ENCODE results near the gene CCDC183. TPM values are rescaled to one million over a fixed set of nuclear protein-coding genes. Genes with fewer than 3 reads are reported as not detected.

The CCDC183 gene
- total RNA-seq, 1 donor from 2014 or later = 0.84 TPM

- DNase-seq (ENCODE audit: low read depth) = no peak
- H3K27me3 Mint-ChIP-seq (ENCODE audit: low read depth, unreplicated experiment) = no peaks in the 10 kb centered on the region
- H3K36me3 ChIP-seq (ENCODE audit: insufficient read depth, low read length) = peaks cover under 1% of the 10 kb centered on the region
- peaks cover 18% of the 10 kb centered on the region for H3K27me3 ChIP-seq (ENCODE audit: insufficient read depth, low read length)
- H3K4me2 ChIP-seq (ENCODE audit: low read length) = no peak overlapping the region
- peaks cover 11% of the 10 kb centered on the region for H3K4me1 Mint-ChIP-seq (ENCODE audit: low read depth, unreplicated experiment)
- TF ChIP-seq EZH2 (IDR thresholded peaks at IDR 0.05; ENCODE audit: insufficient read depth, low read length) (no peak), CTCF (IDR thresholded peaks at IDR 0.05; ENCODE audit: insufficient read depth, low read depth, low read length) (no peak)
- H3K4me3 ChIP-seq (ENCODE audit: insufficient read depth, low read depth, low read length) = no peak overlapping the region
- H3K36me3 Mint-ChIP-seq (ENCODE audit: low read depth, unreplicated experiment) = peaks cover 5% of the 10 kb centered on the region
- peaks cover 19% of the 10 kb centered on the region for H3K79me2 ChIP-seq (ENCODE audit: insufficient read depth, low read length)
- no peaks in the 10 kb centered on the region for H3K9me3 Mint-ChIP-seq (ENCODE audit: unreplicated experiment)
- no peak overlapping the region for H3K4me3 Mint-ChIP-seq (ENCODE audit: unreplicated experiment)
- H3K9ac ChIP-seq (ENCODE audit: low read length) = no peak overlapping the region
- H3K27ac ChIP-seq (ENCODE audit: low read depth, low read length) = no peak overlapping the region
- no peak overlapping the region for H2AFZ ChIP-seq (ENCODE audit: low read depth, low read length)
- peaks cover 12% of the 10 kb centered on the region for H4K20me1 ChIP-seq (ENCODE audit: insufficient read depth, low read length)
- peaks cover 14% of the 10 kb centered on the region for H3K4me1 ChIP-seq (ENCODE audit: insufficient read depth, low read length)
- no peak for FAIRE-seq
- no peak overlapping the region for H3K27ac Mint-ChIP-seq (ENCODE audit: unreplicated experiment)
- no peaks in the 10 kb centered on the region for H3K9me3 ChIP-seq (ENCODE audit: insufficient read depth, low read depth, low read length)
Observed at GRCh38 chr9:136804509-136805206, 8.5 kb downstream of the CCDC183 start.

GRCh38 chr9:136805207-136805740, 9.1 kb downstream of the CCDC183 start:
- Histone ChIP-seq H2AFZ (ENCODE audit: low read depth, low read length) (no peak overlapping the region), H4K20me1 (ENCODE audit: insufficient read depth, low read length) (peaks cover 18% of the 10 kb centered on the region), H3K79me2 (ENCODE audit: insufficient read depth, low read length) (peaks cover 25% of the 10 kb centered on the region), H3K4me1 (ENCODE audit: insufficient read depth, low read length) (peaks cover 19% of the 10 kb centered on the region), H3K4me3 (ENCODE audit: insufficient read depth, low read depth, low read length) (no peak overlapping the region), H3K27ac (ENCODE audit: low read depth, low read length) (no peak overlapping the region), H3K27me3 (ENCODE audit: insufficient read depth, low read length) (peaks cover 18% of the 10 kb centered on the region), H3K9me3 (ENCODE audit: insufficient read depth, low read depth, low read length) (no peaks in the 10 kb centered on the region), H3K9ac (ENCODE audit: low read length) (no peak overlapping the region), H3K4me2 (ENCODE audit: low read length) (no peak overlapping the region), H3K36me3 (ENCODE audit: insufficient read depth, low read length) (peaks cover 6% of the 10 kb centered on the region)
- peak overlapping the region; percentile 6 for H3K4me3 Mint-ChIP-seq (ENCODE audit: unreplicated experiment)
- H3K27me3 Mint-ChIP-seq (ENCODE audit: low read depth, unreplicated experiment) = no peaks in the 10 kb centered on the region
- H3K36me3 Mint-ChIP-seq (ENCODE audit: low read depth, unreplicated experiment) = peaks cover 8% of the 10 kb centered on the region
- peaks cover 14% of the 10 kb centered on the region for H3K4me1 Mint-ChIP-seq (ENCODE audit: low read depth, unreplicated experiment)
- FAIRE-seq = no peak
- no peaks in the 10 kb centered on the region for H3K9me3 Mint-ChIP-seq (ENCODE audit: unreplicated experiment)
- no peak for DNase-seq (ENCODE audit: low read depth)
- H3K27ac Mint-ChIP-seq (ENCODE audit: unreplicated experiment) = no peak overlapping the region
- TF ChIP-seq CTCF (IDR thresholded peaks at IDR 0.05; ENCODE audit: insufficient read depth, low read depth, low read length) (no peak), EZH2 (IDR thresholded peaks at IDR 0.05; ENCODE audit: insufficient read depth, low read length) (no peak)

DNA sequence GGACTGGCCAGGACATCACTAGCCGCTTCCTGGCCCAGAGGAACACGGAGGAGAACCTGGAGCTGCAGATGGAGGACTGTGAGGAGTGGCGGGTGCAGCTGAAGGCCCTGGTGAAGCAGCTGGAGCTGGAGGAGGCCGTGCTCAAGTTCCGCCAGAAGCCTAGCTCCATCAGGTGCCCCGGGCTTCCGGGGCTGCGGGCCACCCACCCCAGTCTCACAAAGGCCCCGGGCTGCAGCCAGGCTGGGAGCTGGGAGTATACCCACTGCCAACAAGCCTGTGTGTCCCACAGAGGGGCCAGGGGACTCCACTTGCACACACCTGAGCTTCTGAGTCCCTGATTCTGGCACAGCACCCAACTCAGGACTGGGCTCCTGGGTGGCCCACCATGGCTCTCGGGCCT, 9.9 kb downstream of the CCDC183 start:
- Histone ChIP-seq H3K4me2 (ENCODE audit: low read length) (no peak overlapping the region), H3K79me2 (ENCODE audit: insufficient read depth, low read length) (peaks cover 32% of the 10 kb centered on the region), H3K4me1 (ENCODE audit: insufficient read depth, low read length) (peaks cover 19% of the 10 kb centered on the region), H3K36me3 (ENCODE audit: insufficient read depth, low read length) (peaks cover 6% of the 10 kb centered on the region), H3K27ac (ENCODE audit: low read depth, low read length) (no peak overlapping the region), H3K4me3 (ENCODE audit: insufficient read depth, low read depth, low read length) (no peak overlapping the region), H2AFZ (ENCODE audit: low read depth, low read length) (no peak overlapping the region), H4K20me1 (ENCODE audit: insufficient read depth, low read length) (peaks cover 23% of the 10 kb centered on the region), H3K27me3 (ENCODE audit: insufficient read depth, low read length) (peaks cover 11% of the 10 kb centered on the region), H3K9me3 (ENCODE audit: insufficient read depth, low read depth, low read length) (no peaks in the 10 kb centered on the region), H3K9ac (ENCODE audit: low read length) (no peak overlapping the region)
- TF ChIP-seq EZH2 (IDR thresholded peaks at IDR 0.05; ENCODE audit: insufficient read depth, low read length) (no peak), CTCF (IDR thresholded peaks at IDR 0.05; ENCODE audit: insufficient read depth, low read depth, low read length) (no peak)
- H3K9me3 Mint-ChIP-seq (ENCODE audit: unreplicated experiment) = no peaks in the 10 kb centered on the region
- peaks cover 8% of the 10 kb centered on the region for H3K36me3 Mint-ChIP-seq (ENCODE audit: low read depth, unreplicated experiment)
- FAIRE-seq (no peak), DNase-seq (ENCODE audit: low read depth) (no peak)
- H3K4me1 Mint-ChIP-seq (ENCODE audit: low read depth, unreplicated experiment) = peaks cover 13% of the 10 kb centered on the region
- no peaks in the 10 kb centered on the region for H3K27me3 Mint-ChIP-seq (ENCODE audit: low read depth, unreplicated experiment)
- H3K4me3 Mint-ChIP-seq (ENCODE audit: unreplicated experiment) = peak overlapping the region; percentile 84
- H3K27ac Mint-ChIP-seq (ENCODE audit: unreplicated experiment) = no peak overlapping the region

All from astrocyte (in vitro differentiated cells and primary cell).